ENCODE data around the gene RGR. TPM values are rescaled to one million over a fixed set of nuclear protein-coding genes. Genes with fewer than 3 reads are reported as not detected.

RGR gene
- total RNA-seq, 1 experiment from 2014 or later = not detected

- DNase-seq = no peak
- TF ChIP-seq CTCF (IDR thresholded peaks at IDR 0.05; ENCODE audit: unreplicated experiment) = no peak
- Mint-ChIP-seq H3K27me3 (ENCODE audit: unreplicated experiment) (peaks cover 33% of the 10 kb centered on the region), H3K36me3 (ENCODE audit: insufficient read depth, unreplicated experiment) (no peaks in the 10 kb centered on the region), H3K9me3 (ENCODE audit: low read depth, unreplicated experiment) (no peaks in the 10 kb centered on the region), H3K4me1 (ENCODE audit: low read depth, unreplicated experiment) (no peaks in the 10 kb centered on the region), H3K4me3 (ENCODE audit: low read depth, unreplicated experiment) (no peak overlapping the region), H3K27ac (ENCODE audit: unreplicated experiment) (no peak overlapping the region)
- intact Hi-C loops (cut with micrococcal nuclease; ENCODE audit: unreplicated experiment) = no loop called here
- BruUV-seq (replicated peaks) = no TSS peak
- CTCF ChIA-PET = no interaction called here
Observed at GRCh38 chr10:84288151-84288550, 43.3 kb downstream of the RGR start.

GRCh38 chr10:84289521-84290200 is 44.8 kb downstream of the RGR start:
- no TSS peak for BruUV-seq (replicated peaks)
- no peak for TF ChIP-seq CTCF (IDR thresholded peaks at IDR 0.05; ENCODE audit: unreplicated experiment)

GRCh38 chr10:84290235-84290634 is 45.4 kb downstream of the RGR start:
- no peak for DNase-seq
- Mint-ChIP-seq H3K27me3 (ENCODE audit: unreplicated experiment) (peaks cover 33% of the 10 kb centered on the region), H3K27ac (ENCODE audit: unreplicated experiment) (no peak overlapping the region), H3K36me3 (ENCODE audit: insufficient read depth, unreplicated experiment) (no peaks in the 10 kb centered on the region), H3K4me3 (ENCODE audit: low read depth, unreplicated experiment) (no peak overlapping the region), H3K4me1 (ENCODE audit: low read depth, unreplicated experiment) (no peaks in the 10 kb centered on the region), H3K9me3 (ENCODE audit: low read depth, unreplicated experiment) (no peaks in the 10 kb centered on the region)
- intact Hi-C loops (cut with micrococcal nuclease; ENCODE audit: unreplicated experiment) = no loop called here
- CTCF ChIA-PET = interaction anchor here (1.0 kb wide), 1 partner anchor 24 kb away, joined by 3 read pairs; no protein-coding TSS in a partner anchor
- TF ChIP-seq CTCF (IDR thresholded peaks at IDR 0.05; ENCODE audit: unreplicated experiment) = no peak
- no TSS peak for BruUV-seq (replicated peaks)

More at GRCh38 chr10:84289521-84290200, 44.8 kb downstream of the RGR start:
- Mint-ChIP-seq H3K36me3 (ENCODE audit: insufficient read depth, unreplicated experiment) (no peaks in the 10 kb centered on the region), H3K4me1 (ENCODE audit: low read depth, unreplicated experiment) (no peaks in the 10 kb centered on the region), H3K27ac (ENCODE audit: unreplicated experiment) (no peak overlapping the region), H3K4me3 (ENCODE audit: low read depth, unreplicated experiment) (no peak overlapping the region), H3K9me3 (ENCODE audit: low read depth, unreplicated experiment) (no peaks in the 10 kb centered on the region), H3K27me3 (ENCODE audit: unreplicated experiment) (peaks cover 33% of the 10 kb centered on the region)
- no peak for DNase-seq
- intact Hi-C loops (cut with micrococcal nuclease; ENCODE audit: unreplicated experiment) = no loop called here
- CTCF ChIA-PET = interaction anchor here (1.0 kb wide), 1 partner anchor 23 kb away, joined by 3 read pairs; no protein-coding TSS in a partner anchor

- Mint-ChIP-seq H3K4me1 (ENCODE audit: low read depth, unreplicated experiment) (no peaks in the 10 kb centered on the region), H3K36me3 (ENCODE audit: insufficient read depth, unreplicated experiment) (no peaks in the 10 kb centered on the region), H3K27ac (ENCODE audit: unreplicated experiment) (no peak overlapping the region), H3K4me3 (ENCODE audit: low read depth, unreplicated experiment) (no peak overlapping the region), H3K9me3 (ENCODE audit: low read depth, unreplicated experiment) (no peaks in the 10 kb centered on the region), H3K27me3 (ENCODE audit: unreplicated experiment) (peaks cover 33% of the 10 kb centered on the region)
- DNase-seq = no peak
- CTCF ChIA-PET = no interaction called here
- BruUV-seq (replicated peaks) = no TSS peak
- no peak for TF ChIP-seq CTCF (IDR thresholded peaks at IDR 0.05; ENCODE audit: unreplicated experiment)
- intact Hi-C loops (cut with micrococcal nuclease; ENCODE audit: unreplicated experiment) = no loop called here
Observed at GRCh38 chr10:84291384-84291783, 46.5 kb downstream of the RGR start.

Data from Calu3 (cell line).